Dendritic cell treated with granulocyte-macrophage colony-stimulating factor and Interleukin-4, amounts not matched to agents 40 ng/mL and 50 ng/mL, for 4 days (primary cell): Measurements from ENCODE around the gene DPP6.

Experiments
- H3K27ac Mint-ChIP-seq: one replicate; pipeline ENCODE4 v1.8.0; 2022; ENCODE audit warnings: mild to moderate bottlenecking, mixed read lengths
- H3K27me3 Mint-ChIP-seq: one replicate; pipeline ENCODE4 v1.8.0; 2022; ENCODE audit warnings: mild to moderate bottlenecking, mixed read lengths
- H3K36me3 Mint-ChIP-seq: one replicate; pipeline ENCODE4 v1.8.0; 2022; ENCODE audit warnings: low read depth, mixed read lengths
- H3K4me1 Mint-ChIP-seq: one replicate; pipeline ENCODE4 v1.8.0; 2022; ENCODE audit warnings: low read depth, mixed read lengths
- H3K4me3 Mint-ChIP-seq: one replicate; pipeline ENCODE4 v1.8.0; 2022; ENCODE audit warnings: mild to moderate bottlenecking, moderate library complexity, mixed read lengths
- H3K9me3 Mint-ChIP-seq: one replicate; pipeline ENCODE4 v1.8.0; 2022; ENCODE audit warnings: mixed read lengths
- intact Hi-C: fragments of 100-400 bp; cut with micrococcal nuclease; formaldehyde crosslinking; loops from one replicate; pipeline ENCODE4 v1.15.0; 2022

DPP6 gene

DNA sequence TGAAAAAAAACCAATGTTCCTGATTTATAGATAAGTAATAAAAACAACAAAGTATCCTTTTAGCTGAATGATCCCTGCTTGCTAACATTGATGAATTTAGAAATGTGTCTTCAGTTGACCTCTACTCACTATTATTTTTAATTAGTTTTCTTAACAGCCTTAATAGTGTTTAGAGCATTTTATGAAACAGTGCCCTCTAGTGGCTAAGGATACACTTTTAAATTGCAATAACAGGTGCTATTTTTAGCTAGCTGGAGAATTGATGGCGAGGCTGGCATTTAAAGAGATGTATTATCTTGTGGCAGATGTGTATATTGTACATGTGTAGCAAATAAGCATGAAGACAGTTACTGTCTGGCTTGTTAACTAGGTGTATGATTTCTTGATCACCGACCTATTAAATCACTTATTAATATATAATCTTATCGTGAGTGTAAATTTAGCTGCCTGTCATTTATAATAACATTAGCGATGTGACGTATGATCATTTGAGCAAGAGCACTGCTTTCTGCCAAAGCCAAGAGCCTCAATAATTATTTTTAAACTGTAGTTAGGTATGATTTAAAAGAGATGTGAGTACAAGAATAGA is 451.9 kb downstream of the DPP6 start:
- Mint-ChIP-seq H3K27ac (no peak overlapping the region), H3K9me3 (peaks cover 24% of the 10 kb centered on the region), H3K4me1 (no peaks in the 10 kb centered on the region), H3K36me3 (no peaks in the 10 kb centered on the region), H3K27me3 (no peaks in the 10 kb centered on the region), H3K4me3 (no peak overlapping the region)
- intact Hi-C loops: no loop called here

DNA sequence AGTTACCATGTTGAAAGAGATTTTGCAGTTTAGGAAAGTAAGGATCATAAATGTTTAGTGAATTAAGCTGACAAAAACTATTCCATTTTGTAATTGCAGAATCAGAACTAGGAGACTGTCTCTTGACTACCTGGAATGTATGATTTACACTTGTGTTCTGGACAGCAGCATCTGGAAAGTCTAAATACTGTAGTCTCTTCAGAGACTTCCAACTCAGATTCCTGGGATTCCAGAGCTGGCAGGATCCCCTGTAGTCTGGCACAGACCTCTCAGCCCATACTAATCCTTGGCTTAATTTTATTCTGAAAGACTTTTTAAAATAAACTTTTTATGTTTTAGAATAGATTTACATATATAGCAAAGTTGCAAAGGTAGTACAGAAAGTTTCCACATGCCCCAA is 452.7 kb downstream of the DPP6 start:
- no peaks in the 10 kb centered on the region for H3K4me1 Mint-ChIP-seq
- no peak overlapping the region for H3K27ac Mint-ChIP-seq
- H3K4me3 Mint-ChIP-seq: no peak overlapping the region
- no peaks in the 10 kb centered on the region for H3K36me3 Mint-ChIP-seq
- intact Hi-C loops: no loop called here
- no peaks in the 10 kb centered on the region for H3K27me3 Mint-ChIP-seq
- H3K9me3 Mint-ChIP-seq: peaks cover 24% of the 10 kb centered on the region

DNA sequence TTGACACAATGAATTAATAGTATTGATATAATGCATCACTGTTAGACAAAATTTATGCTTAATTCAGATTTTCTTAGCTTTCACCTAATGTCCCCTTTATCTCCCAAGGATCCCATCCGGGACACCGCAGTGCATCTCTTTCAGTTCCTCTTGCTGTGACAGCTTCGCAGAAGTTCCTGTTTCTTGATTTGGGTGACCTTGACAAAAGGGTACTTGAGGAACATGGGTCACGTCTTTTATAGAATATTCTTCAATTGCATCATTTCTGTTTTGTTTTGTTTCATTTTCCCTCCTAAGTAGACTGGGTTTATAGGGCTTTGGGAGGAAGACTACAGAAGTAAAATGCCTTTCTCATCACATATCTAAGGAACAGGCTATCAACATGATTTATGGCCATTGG is 453.2 kb downstream of the DPP6 start:
- no peaks in the 10 kb centered on the region for H3K36me3 Mint-ChIP-seq
- H3K4me1 Mint-ChIP-seq: no peaks in the 10 kb centered on the region
- H3K4me3 Mint-ChIP-seq: no peak overlapping the region
- intact Hi-C loops: no loop called here
- peaks cover 23% of the 10 kb centered on the region for H3K9me3 Mint-ChIP-seq
- no peaks in the 10 kb centered on the region for H3K27me3 Mint-ChIP-seq
- no peak overlapping the region for H3K27ac Mint-ChIP-seq

DNA sequence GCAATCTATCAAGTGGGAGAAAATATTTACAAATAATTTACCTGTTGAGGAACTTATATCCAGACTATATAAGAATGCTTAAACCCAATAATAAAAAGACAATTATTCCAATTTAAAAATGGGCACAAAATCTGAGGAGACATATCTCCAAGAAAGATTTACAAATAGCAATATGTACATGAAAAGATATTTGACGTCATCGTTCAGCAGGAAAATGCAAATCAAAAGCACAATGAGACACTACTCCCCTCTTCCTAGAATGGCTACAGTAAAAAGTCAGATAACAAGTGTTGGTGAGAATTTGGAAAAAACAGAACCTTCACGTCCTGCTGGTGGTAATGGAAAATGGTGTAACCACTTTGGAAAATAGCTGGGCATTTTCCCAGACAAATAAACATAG is 457.0 kb downstream of the DPP6 start:
- Mint-ChIP-seq H3K9me3 (peaks cover under 1% of the 10 kb centered on the region), H3K27ac (no peak overlapping the region), H3K36me3 (no peaks in the 10 kb centered on the region), H3K27me3 (no peaks in the 10 kb centered on the region), H3K4me1 (no peaks in the 10 kb centered on the region), H3K4me3 (no peak overlapping the region)
- intact Hi-C loops: no loop called here

DNA sequence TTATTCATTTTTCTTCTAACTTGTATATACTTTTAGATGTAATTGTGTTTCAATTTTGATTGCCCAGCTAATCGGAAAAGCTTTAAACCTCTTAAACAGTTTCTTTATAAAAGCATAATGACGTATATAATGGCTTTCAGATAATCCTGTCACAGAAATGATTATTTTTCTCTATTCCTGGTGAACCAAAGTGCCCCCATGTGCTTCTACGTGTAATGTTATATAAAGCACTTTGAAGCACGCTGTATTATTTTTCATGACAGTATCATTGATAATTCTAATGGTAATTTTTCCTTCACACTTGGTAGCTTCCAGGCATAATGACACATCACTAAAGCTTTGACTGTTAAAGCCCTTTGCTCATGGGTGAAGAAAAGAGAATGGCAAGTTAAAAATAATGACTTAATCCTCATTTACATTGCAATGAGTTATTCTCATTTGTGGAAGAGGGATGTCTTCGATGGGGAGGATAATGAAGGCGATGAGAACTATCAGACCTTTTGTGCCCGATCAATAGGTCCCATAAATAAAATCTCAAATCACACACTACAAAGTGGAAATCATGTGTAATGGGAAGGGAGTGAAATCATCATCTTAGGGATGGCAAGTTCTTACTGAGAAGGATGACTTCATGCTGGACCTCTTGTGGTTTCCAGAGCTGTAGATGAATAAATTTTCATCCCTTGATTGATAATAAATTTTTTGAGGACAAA is 460.1 kb downstream of the DPP6 start:
- intact Hi-C loops: no loop called here
- Mint-ChIP-seq H3K4me3 (no peak overlapping the region), H3K4me1 (no peaks in the 10 kb centered on the region), H3K27ac (no peak overlapping the region), H3K36me3 (no peaks in the 10 kb centered on the region), H3K9me3 (peaks cover 21% of the 10 kb centered on the region), H3K27me3 (no peaks in the 10 kb centered on the region)

DNA sequence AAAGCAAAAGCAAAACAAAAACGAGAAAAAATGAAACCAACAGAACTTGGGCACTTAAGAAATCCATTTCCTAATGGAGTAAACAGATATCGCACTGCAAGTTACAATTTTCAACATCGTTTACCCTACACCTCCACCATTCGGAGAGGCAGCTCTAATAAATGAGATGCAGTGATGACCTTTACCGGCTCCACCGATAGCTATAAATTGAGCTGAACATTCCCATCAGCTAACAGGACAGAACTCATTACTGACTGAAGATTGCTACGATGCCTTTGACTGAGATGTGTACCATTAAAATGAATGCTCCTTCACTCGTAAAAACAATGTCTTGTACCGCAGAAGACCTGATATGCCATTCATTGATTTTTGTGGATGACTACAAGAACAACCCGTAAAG is 465.6 kb downstream of the DPP6 start:
- intact Hi-C loops: no loop called here
- H3K27me3 Mint-ChIP-seq: no peaks in the 10 kb centered on the region
- no peak overlapping the region for H3K27ac Mint-ChIP-seq
- H3K9me3 Mint-ChIP-seq: peaks cover 35% of the 10 kb centered on the region
- H3K36me3 Mint-ChIP-seq: no peaks in the 10 kb centered on the region
- no peak overlapping the region for H3K4me3 Mint-ChIP-seq
- H3K4me1 Mint-ChIP-seq: no peaks in the 10 kb centered on the region

DNA sequence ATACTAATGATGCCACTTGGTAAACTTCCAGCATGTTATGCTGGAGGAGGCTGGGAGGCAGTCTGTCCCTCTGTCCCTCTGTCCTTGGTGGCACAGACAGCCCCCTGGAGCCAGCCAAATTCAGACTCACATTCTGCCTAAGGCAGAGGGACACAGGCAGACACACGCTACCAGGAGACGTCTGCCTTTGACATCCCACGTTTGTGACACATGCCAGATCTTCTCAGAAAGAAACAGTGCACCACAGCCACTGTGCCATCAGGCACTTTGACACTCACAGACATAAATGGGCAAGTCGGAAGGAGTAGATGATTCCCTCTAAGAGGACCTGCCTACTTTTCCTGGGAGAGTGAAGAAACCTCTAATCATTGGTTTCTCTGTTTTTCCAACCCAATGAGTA is 467.0 kb downstream of the DPP6 start:
- H3K9me3 Mint-ChIP-seq: peaks cover 43% of the 10 kb centered on the region
- H3K27me3 Mint-ChIP-seq: no peaks in the 10 kb centered on the region
- intact Hi-C loops: no loop called here
- no peaks in the 10 kb centered on the region for H3K36me3 Mint-ChIP-seq
- no peak overlapping the region for H3K4me3 Mint-ChIP-seq
- no peaks in the 10 kb centered on the region for H3K4me1 Mint-ChIP-seq
- no peak overlapping the region for H3K27ac Mint-ChIP-seq

DNA sequence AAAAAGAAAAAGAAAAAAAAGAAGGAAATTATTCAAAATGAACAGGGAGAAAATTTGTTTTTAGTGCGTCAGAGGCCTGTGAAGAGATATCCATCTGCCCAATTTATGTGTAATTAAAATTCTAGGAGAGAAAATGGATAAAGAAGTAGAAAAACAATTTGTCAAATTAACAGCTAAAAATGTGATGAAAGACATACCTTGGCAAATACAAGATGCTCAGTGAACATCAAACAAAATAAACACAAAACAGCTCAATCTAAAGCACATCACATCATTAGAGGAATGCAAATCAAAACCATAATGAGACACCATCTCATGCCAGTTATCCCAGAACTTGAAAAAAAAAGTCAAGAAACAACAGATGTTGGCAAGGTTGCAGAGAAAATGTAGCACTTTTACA is 477.9 kb downstream of the DPP6 start:
- Mint-ChIP-seq H3K36me3 (no peaks in the 10 kb centered on the region), H3K4me1 (no peaks in the 10 kb centered on the region), H3K27ac (no peak overlapping the region), H3K4me3 (no peak overlapping the region), H3K9me3 (peaks cover 22% of the 10 kb centered on the region), H3K27me3 (no peaks in the 10 kb centered on the region)
- intact Hi-C loops: no loop called here

DNA sequence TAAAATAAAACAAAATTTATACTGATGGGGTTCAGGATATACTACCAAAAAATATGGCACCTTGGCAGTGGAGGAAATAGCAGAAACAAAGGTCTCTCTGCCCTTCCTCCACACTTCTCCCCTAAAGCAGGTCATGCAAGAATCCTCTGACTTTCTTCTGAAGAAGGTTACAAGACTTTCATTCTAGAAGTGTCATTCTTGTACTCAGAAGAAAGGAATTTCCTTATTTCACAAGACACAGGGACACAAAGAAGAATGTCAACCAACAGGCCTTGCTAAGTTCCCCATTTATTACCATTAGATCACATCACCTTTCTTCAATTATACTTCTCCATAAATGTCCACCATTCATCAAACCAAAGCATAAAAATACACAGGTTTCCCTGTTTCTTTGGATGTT is 480.6 kb downstream of the DPP6 start:
- no peak overlapping the region for H3K4me3 Mint-ChIP-seq
- no peak overlapping the region for H3K27ac Mint-ChIP-seq
- H3K36me3 Mint-ChIP-seq: no peaks in the 10 kb centered on the region
- H3K27me3 Mint-ChIP-seq: no peaks in the 10 kb centered on the region
- no peaks in the 10 kb centered on the region for H3K4me1 Mint-ChIP-seq
- intact Hi-C loops: no loop called here
- peaks cover 22% of the 10 kb centered on the region for H3K9me3 Mint-ChIP-seq

DNA sequence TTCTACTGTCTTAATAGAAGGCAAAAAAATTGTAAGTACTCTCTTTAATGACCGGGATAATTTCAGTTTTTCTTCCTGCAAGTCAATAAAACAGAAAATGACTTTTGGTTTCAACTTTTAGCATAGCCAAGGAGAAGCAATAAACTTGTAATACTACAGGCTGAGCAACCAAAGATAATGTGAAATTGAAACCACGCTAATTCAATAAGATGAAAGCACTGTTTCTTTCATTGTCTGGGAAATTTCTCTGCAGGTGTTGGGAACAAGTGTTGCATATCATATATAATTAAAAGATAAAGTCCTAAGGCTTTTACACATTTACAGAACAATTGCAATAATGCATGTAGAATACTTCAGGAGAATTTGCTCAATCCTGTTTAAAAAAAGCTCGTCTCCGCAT is 488.4 kb downstream of the DPP6 start:
- intact Hi-C loops: no loop called here
- Mint-ChIP-seq H3K27me3 (no peaks in the 10 kb centered on the region), H3K4me3 (no peak overlapping the region)

DNA sequence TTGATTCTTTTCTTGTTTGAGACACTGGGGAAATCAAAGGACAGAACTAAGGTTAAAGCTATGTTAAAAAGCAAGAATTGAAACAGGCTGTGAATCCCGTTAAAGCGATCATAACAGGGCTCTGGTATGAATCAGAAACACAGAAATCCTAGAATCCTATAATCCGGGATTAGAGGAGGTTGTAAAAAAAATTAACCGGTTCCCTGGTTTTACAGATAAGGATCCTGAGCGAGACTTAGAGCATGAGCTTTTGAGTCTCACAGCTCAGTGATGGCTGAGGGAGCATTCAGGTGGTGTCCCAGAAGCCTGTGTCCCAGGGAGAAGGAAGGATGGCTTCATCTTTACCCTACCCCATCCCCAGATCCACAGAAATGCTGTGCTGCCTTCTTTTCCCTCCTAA is 489.4 kb downstream of the DPP6 start:
- Mint-ChIP-seq H3K27ac (no peak overlapping the region), H3K36me3 (no peaks in the 10 kb centered on the region), H3K27me3 (no peaks in the 10 kb centered on the region), H3K9me3 (no peaks in the 10 kb centered on the region), H3K4me1 (no peaks in the 10 kb centered on the region), H3K4me3 (no peak overlapping the region)
- intact Hi-C loops: no loop called here

More for the DNA sequence above, 488.4 kb downstream of the DPP6 start:
- no peaks in the 10 kb centered on the region for H3K9me3 Mint-ChIP-seq
- no peaks in the 10 kb centered on the region for H3K4me1 Mint-ChIP-seq
- no peak overlapping the region for H3K27ac Mint-ChIP-seq
- H3K36me3 Mint-ChIP-seq: no peaks in the 10 kb centered on the region

DNA sequence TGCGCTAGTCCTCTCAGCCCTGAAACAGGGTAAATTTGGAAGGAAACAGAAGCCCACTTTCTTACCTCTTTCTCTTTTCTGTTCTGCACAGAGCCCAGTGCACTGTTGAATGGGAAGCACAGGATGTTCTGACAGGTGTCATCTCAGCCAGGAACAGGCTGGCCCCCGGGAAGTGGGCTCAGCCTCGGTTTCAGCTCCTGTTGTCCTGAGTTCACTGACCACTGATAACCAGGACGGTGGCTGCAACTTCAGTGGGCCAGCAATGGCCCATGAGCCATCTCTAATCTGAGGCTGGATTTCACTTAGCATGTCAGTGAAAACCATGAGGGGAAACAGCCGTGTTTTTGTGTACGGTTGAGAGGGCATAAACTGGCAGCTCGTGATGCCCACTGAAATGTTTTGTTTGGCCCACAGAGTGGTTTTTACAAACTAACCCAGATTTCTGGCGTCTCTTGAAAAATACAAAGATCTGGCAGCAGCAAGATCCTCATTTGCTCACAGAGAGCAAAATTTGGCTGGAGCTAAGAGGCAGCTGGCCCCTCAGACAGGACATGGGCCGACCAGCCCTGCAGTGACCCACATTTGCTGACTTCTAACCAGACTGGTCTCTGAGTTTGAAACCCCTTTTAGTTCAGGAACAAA is 494.9 kb downstream of the DPP6 start:
- H3K36me3 Mint-ChIP-seq: no peaks in the 10 kb centered on the region
- H3K4me3 Mint-ChIP-seq: no peak overlapping the region
- no peaks in the 10 kb centered on the region for H3K27me3 Mint-ChIP-seq
- H3K9me3 Mint-ChIP-seq: peaks cover 22% of the 10 kb centered on the region
- intact Hi-C loops: no loop called here
- H3K4me1 Mint-ChIP-seq: no peaks in the 10 kb centered on the region
- no peak overlapping the region for H3K27ac Mint-ChIP-seq

DNA sequence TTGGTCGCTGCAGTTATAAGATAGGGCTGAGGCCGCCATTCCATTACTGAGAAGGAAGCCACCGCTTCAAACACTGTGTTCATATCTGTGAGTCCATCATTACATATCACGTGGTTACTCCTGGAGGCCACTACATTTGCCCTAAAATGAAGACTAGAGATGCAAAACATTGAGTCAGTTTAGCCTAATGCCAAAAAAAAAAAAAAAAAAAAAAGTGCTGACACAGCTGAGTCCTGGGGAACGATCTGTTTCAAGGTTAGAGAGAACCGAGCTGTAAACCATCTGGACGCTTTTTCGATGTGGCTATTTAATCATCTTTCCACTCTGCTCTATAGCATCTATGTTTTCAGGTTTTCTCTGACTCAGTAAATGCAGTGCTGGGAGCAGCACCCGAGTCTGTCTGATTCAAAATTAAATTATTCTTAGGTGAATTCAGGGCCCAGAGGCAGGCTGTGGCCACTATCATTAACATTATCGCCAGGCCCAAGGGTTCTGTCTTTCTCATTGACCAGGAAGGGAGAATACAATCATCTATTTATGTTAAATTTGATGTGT is 501.6 kb downstream of the DPP6 start:
- Mint-ChIP-seq H3K9me3 (peaks cover 25% of the 10 kb centered on the region), H3K4me1 (no peaks in the 10 kb centered on the region), H3K27me3 (no peaks in the 10 kb centered on the region), H3K36me3 (no peaks in the 10 kb centered on the region), H3K27ac (no peak overlapping the region), H3K4me3 (no peak overlapping the region)
- intact Hi-C loops: no loop called here

DNA sequence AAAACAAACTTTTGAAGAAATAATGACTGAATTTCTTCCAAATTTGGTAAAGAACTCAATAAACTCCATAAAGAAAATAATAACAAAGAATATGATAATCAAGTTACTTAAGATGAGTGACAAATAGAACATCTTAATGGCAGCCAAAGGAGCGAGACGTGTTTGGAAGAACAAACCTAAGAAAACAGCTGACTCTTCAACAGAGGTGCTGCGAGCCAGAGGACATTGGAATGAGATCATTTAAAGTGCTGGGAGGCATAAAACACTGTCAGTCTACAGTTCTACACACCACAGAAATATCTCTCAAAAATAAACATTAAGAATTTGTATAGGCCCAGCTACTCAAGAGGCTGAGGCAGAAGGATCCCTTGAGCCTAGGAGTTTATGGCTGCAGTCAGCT is 507.3 kb downstream of the DPP6 start:
- peaks cover 11% of the 10 kb centered on the region for H3K9me3 Mint-ChIP-seq
- H3K27ac Mint-ChIP-seq: no peak overlapping the region
- no peaks in the 10 kb centered on the region for H3K27me3 Mint-ChIP-seq
- no peaks in the 10 kb centered on the region for H3K4me1 Mint-ChIP-seq
- no peak overlapping the region for H3K4me3 Mint-ChIP-seq
- no peaks in the 10 kb centered on the region for H3K36me3 Mint-ChIP-seq
- intact Hi-C loops: no loop called here
